ENCODE measurements around the gene RILPL2.

RILPL2 gene

GRCh38 chr12:123449856-123450255, 13.4 kb upstream of the RILPL2 start:
- no peak overlapping the region for H3K4me3 ChIP-seq (replicated peaks; ENCODE audit: low read depth, low read length)
- DNase-seq (ENCODE audit: extremely low read depth, low read depth) = no peak
- TF ChIP-seq CTCF (IDR thresholded peaks at IDR 0.05; ENCODE audit: low read depth, low read length, missing control alignments) = no peak

GRCh38 chr12:123449249-123449733, 12.8 kb upstream of the RILPL2 start:
- TF ChIP-seq CTCF (IDR thresholded peaks at IDR 0.05; ENCODE audit: low read depth, low read length, missing control alignments) = no peak
- H3K4me3 ChIP-seq (replicated peaks; ENCODE audit: low read depth, low read length) = no peak overlapping the region
- DNase-seq (ENCODE audit: extremely low read depth, low read depth) = no peak

GRCh38 chr12:123446333-123446713, 9.8 kb upstream of the RILPL2 start:
- no peak overlapping the region for H3K4me3 ChIP-seq (replicated peaks; ENCODE audit: low read depth, low read length)
- TF ChIP-seq CTCF (IDR thresholded peaks at IDR 0.05; ENCODE audit: low read depth, low read length, missing control alignments) = no peak
- no peak for DNase-seq (ENCODE audit: extremely low read depth, low read depth)

- no peak for TF ChIP-seq CTCF (IDR thresholded peaks at IDR 0.05; ENCODE audit: low read depth, low read length, missing control alignments)
- H3K4me3 ChIP-seq (replicated peaks; ENCODE audit: low read depth, low read length) = no peak overlapping the region
- DNase-seq (ENCODE audit: extremely low read depth, low read depth) = no peak
Measured at GRCh38 chr12:123445388-123446332, 9.2 kb upstream of the RILPL2 start.

GRCh38 chr12:123444092-123445026, 7.9 kb upstream of the RILPL2 start:
- no peak for DNase-seq (ENCODE audit: extremely low read depth, low read depth)
- H3K4me3 ChIP-seq (replicated peaks; ENCODE audit: low read depth, low read length) = no peak overlapping the region
- TF ChIP-seq CTCF (IDR thresholded peaks at IDR 0.05; ENCODE audit: low read depth, low read length, missing control alignments) = no peak

- TF ChIP-seq CTCF (IDR thresholded peaks at IDR 0.05; ENCODE audit: low read depth, low read length, missing control alignments) = no peak
- H3K4me3 ChIP-seq (replicated peaks; ENCODE audit: low read depth, low read length) = no peak overlapping the region
Measured at GRCh38 chr12:123442774-123443173, 6.3 kb upstream of the RILPL2 start.

More at GRCh38 chr12:123442774-123443173, 6.3 kb upstream of the RILPL2 start:
- DNase-seq (ENCODE audit: extremely low read depth, low read depth) = no peak
